ENCODE data around the gene PSD4. TPM values are rescaled to one million over a fixed set of nuclear protein-coding genes. Genes with fewer than 3 reads are reported as not detected.

Gene PSD4
- total and polyA plus RNA-seq, 2 of the 8 experiments (the other 6 are each of a cell fraction or from before 2014, with no cell fraction given) = 0.53 to 1.2 TPM

DNA sequence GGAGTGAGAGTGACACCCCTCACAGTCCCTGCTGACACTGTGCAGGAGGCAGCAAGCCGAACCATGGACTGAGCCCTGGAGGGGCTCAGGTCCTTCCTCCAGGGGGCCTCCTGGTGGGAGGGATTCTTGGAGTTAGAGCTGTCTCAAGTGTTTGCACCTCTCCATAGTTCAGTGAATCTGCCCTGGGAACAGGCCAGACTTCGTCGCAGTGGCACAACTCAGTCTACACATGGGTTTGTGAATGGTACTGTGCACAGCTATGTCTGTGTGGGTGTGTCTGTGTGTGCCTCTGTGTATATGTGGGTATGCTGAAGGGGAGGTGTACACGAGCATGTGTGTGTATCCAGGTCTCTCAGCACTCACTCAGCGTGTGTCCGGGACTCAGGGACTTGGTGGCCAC lies 68.6 kb downstream of the PSD4 start:
- H3K4ac ChIP-seq (replicated peaks; ENCODE audit: insufficient read length, low read depth, low read length) = no peak overlapping the region
- H4K5ac ChIP-seq (ENCODE audit: insufficient read length, low read depth, low read length) = no peak overlapping the region
- no peak overlapping the region for H3K14ac ChIP-seq (ENCODE audit: insufficient read length)
- WGBS, 2 experiments (ENCODE audit: extremely low coverage in 1 of 2, insufficient coverage in 1 of 2, insufficient read length in 1 of 2, insufficient replicate concordance in 2 of 2, low coverage in 1 of 2, low lambda C conversion rate in 2 of 2, missing lambda C conversion rate in 1 of 2) = 95% methylated on average over 5 of the region's 6 CpGs; no CpG with 5 or more reads in 1 of the 2 experiments
- no peak overlapping the region for H2BK120ac ChIP-seq (replicated peaks; ENCODE audit: low read depth, low read length)
- 0 out of 7 replicates have a peak, but pooled peaks cover 0 to 1% (median 0%) of the 10 kb centered on the region in 4 experiments for H3K4me1 ChIP-seq (replicated peaks in 1 of 4; ENCODE audit: control insufficient read depth in 3 of 4, insufficient read depth in 4 of 4, low read length in 3 of 4)
- DNase-seq (ENCODE audit: low read depth in 1 of 2, low spot score in 2 of 2) (no peak), FAIRE-seq (no peak)
- H2BK20ac ChIP-seq (ENCODE audit: low read length) = no peak overlapping the region
- H3K9ac ChIP-seq (replicated peaks in 1 of 4; ENCODE audit: extremely low read depth in 1 of 4, low read depth in 3 of 4, low read length in 3 of 4) = no peak overlapping the region
- no peak overlapping the region for H3K4me2 ChIP-seq (ENCODE audit: insufficient read depth in 1 of 2, low read depth in 2 of 2, low read length in 2 of 2)
- no peak overlapping the region for H3K23ac ChIP-seq (ENCODE audit: insufficient read length)
- H2AFZ ChIP-seq (ENCODE audit: low read length) = no peak overlapping the region
- no peak overlapping the region for H2AK5ac ChIP-seq (ENCODE audit: low read depth, low read length)
- no peak overlapping the region for H3K56ac ChIP-seq (replicated peaks; ENCODE audit: insufficient read length, low read depth, low read length)
- H4K8ac ChIP-seq (ENCODE audit: extremely low read depth, insufficient read depth, low read length) = no peak overlapping the region
- no peaks in the 10 kb centered on the region for H3K36me3 ChIP-seq (ENCODE audit: control insufficient read depth in 2 of 4, insufficient read depth in 4 of 4, low read length in 3 of 4)
- no peak overlapping the region for H3K18ac ChIP-seq (ENCODE audit: extremely low read depth, low read length)
- H3K23me2 ChIP-seq (ENCODE audit: low read depth, low read length) = 0 out of 2 replicates have a peak, but pooled peaks cover 2% of the 10 kb centered on the region
- no peak overlapping the region for H2BK15ac ChIP-seq (ENCODE audit: low read length)
- no peak overlapping the region for H4K91ac ChIP-seq (replicated peaks; ENCODE audit: insufficient read length, low read length)
- H4K20me1 ChIP-seq (replicated peaks in 1 of 2; ENCODE audit: control insufficient read depth in 1 of 2, insufficient read depth in 2 of 2, low read length in 2 of 2) = no peaks in the 10 kb centered on the region
- H2BK5ac ChIP-seq (ENCODE audit: low read depth, low read length) = no peak overlapping the region
- no peak overlapping the region for H2BK12ac ChIP-seq (ENCODE audit: low read depth, low read length)
- POLR2A ChIA-PET (ENCODE audit: partially characterized antibody) = no interaction called here
- H3K9me3 ChIP-seq (ENCODE audit: insufficient read depth in 2 of 2, low read depth in 1 of 2, low read length in 1 of 2) = no peaks in the 10 kb centered on the region
- H3K27ac ChIP-seq (ENCODE audit: low read depth, low read length) = no peak overlapping the region
- CTCF ChIA-PET (ENCODE audit: partially characterized antibody) = interaction anchor here (0.8 to 4.3 kb wide), 5 partner anchors 10 to 148 kb away, joined by 3 to 20 read pairs (median 3); no protein-coding TSS in a partner anchor
- no peaks in the 10 kb centered on the region for H3K79me1 ChIP-seq (ENCODE audit: low read depth, low read length)
- H3K4me3 ChIP-seq (ENCODE audit: extremely low read depth in 1 of 4, insufficient read depth in 2 of 4, low read depth in 3 of 4, low read length in 4 of 4) = no peak overlapping the region
- no peaks in the 10 kb centered on the region for H3K79me2 ChIP-seq (ENCODE audit: control insufficient read depth in 1 of 2, insufficient read depth in 2 of 2, low read length in 2 of 2)
- H3K27me3 ChIP-seq (replicated peaks in 1 of 4; ENCODE audit: control insufficient read depth in 3 of 4, extremely low read depth in 1 of 4, insufficient read depth in 3 of 4, low read length in 3 of 4) = no peaks in the 10 kb centered on the region
- TF ChIP-seq CTBP2 (IDR thresholded peaks at IDR 0.05; ENCODE audit: borderline replicate concordance, insufficient read depth, insufficient read length, low read length) (no peak), SUZ12 (IDR thresholded peaks at IDR 0.05; ENCODE audit: low read length) (no peak), RBBP5 (IDR thresholded peaks at IDR 0.05; ENCODE audit: borderline replicate concordance, low read depth, low read length) (no peak), MAFK (IDR thresholded peaks at IDR 0.05; ENCODE audit: low read depth, low read length) (no peak), HDAC6 (IDR thresholded peaks at IDR 0.05; ENCODE audit: low read depth, low read length) (no peak), SIN3A (conservative IDR thresholded peaks at IDR 0.05 in 1 of 2, IDR thresholded peaks at IDR 0.05 in 1 of 2; ENCODE audit: low read depth in 1 of 2, low read length in 2 of 2) (no peak), BRCA1 (IDR thresholded peaks at IDR 0.05; ENCODE audit: low read depth, low read length) (no peak)
- TF ChIP-seq, protein P1, sequence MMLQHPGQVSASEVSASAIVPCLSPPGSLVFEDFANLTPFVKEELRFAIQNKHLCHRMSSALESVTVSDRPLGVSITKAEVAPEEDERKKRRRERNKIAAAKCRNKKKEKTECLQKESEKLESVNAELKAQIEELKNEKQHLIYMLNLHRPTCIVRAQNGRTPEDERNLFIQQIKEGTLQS (IDR thresholded peaks at IDR 0.05; ENCODE audit: insufficient read depth, low read depth, low read length) = no peak
- TF ChIP-seq, protein P2, sequence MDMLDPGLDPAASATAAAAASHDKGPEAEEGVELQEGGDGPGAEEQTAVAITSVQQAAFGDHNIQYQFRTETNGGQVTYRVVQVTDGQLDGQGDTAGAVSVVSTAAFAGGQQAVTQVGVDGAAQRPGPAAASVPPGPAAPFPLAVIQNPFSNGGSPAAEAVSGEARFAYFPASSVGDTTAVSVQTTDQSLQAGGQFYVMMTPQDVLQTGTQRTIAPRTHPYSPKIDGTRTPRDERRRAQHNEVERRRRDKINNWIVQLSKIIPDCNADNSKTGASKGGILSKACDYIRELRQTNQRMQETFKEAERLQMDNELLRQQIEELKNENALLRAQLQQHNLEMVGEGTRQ (IDR thresholded peaks at IDR 0.05; ENCODE audit: low read length) = no peak
- TF ChIP-seq, protein P3, sequence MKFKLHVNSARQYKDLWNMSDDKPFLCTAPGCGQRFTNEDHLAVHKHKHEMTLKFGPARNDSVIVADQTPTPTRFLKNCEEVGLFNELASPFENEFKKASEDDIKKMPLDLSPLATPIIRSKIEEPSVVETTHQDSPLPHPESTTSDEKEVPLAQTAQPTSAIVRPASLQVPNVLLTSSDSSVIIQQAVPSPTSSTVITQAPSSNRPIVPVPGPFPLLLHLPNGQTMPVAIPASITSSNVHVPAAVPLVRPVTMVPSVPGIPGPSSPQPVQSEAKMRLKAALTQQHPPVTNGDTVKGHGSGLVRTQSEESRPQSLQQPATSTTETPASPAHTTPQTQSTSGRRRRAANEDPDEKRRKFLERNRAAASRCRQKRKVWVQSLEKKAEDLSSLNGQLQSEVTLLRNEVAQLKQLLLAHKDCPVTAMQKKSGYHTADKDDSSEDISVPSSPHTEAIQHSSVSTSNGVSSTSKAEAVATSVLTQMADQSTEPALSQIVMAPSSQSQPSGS (IDR thresholded peaks at IDR 0.05; ENCODE audit: low read length) = no peak
